SK-MEL-5 (cell line): ENCODE measurements around the gene CMAS. TPM values are rescaled to one million over a fixed set of nuclear protein-coding genes. Genes with fewer than 3 reads are reported as not detected.
"Not testable (repeated sequence)": the region's sequence is repeated elsewhere in the genome, so short reads cannot be mapped to it uniquely, and the experiment has no call there.

Source experiments
- DNase-seq: peaks from one replicate; pipeline ENCODE4 v3.0.0-alpha.2; 2016; ENCODE audit warnings: low read depth, low spot score
- in situ Hi-C: cut with HindIII; loops from 2 replicates; pipeline ENCODE4 v1.10.0; 2016; ENCODE audit warnings: low sequenced_read_pairs, high pct_unique_total_duplicates, low pct_unique_long_range_greater_than_20kb
- total RNA-seq: library from RNA; depleted of rRNA; stranded (reverse); fragments of >200 nt; shearing (Covaris generic); gene quantifications from 2 replicates; pipeline ENCODE4 v1.2.3, GENCODE V29; 2014; rRNA removed

CMAS gene
- total RNA-seq, 1 experiment from 2014 or later = 33.4 TPM

DNA sequence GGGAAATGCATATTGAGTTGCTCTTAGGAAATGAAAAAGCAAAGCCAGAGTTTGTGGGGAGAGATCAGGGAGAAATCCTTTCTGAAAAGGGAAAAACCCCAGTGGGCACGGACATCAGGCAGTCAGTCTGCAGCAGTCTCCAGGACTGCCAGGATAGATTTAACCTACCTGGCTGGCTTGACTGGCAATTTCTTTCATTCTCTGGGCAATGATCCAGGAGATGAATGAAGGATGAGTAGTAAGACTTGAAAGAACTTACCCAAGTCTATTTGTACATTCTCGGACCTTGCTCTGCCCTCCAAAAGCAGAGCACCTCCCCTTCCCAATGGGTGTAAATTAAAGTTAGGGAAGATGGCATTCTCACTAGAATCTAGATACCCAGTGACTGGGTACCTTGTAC lies 42.9 kb downstream of the CMAS start:
- in situ Hi-C loops = no loop called here
- no peak for DNase-seq

DNA sequence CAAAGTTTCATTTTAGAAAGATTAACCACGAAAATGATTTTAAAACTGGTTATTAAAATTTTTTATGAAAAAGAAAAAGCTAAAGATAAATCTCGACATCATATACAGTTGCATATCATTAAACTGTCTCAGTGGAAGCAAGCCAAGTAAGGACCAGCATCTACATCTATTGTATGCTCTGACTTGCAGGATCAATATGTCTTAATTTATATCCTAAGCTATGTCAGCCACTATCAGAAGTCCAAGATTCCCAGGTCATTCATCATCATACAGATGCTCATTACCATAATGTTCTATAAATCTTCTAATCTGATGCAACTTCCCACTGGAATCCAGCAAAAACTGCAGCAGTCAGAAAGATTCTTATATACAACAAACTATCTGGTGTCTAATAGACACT lies 43.5 kb downstream of the CMAS start:
- in situ Hi-C loops = no loop called here
- no peak for DNase-seq

DNA sequence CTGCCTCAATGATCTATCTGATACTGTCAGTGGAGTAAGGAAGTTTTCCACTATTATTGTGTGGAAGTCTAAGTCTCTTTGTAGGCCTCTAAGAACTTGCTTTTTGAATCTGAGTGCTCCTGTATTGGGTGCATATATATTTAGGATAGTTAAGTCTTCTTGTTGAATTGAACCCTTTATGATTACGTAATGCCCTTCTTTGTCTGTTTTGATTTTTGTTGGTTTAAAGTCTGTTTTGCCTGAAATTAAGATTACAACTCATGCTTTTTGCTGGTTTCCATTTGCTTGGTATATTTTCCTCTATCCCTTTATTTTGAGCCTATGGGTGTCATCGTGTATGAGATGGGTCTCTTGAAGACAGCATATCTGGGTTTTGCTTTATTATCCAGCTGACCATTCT lies 53.0 kb downstream of the CMAS start:
- in situ Hi-C loops, DNase-seq: not testable (repeated sequence)

DNA sequence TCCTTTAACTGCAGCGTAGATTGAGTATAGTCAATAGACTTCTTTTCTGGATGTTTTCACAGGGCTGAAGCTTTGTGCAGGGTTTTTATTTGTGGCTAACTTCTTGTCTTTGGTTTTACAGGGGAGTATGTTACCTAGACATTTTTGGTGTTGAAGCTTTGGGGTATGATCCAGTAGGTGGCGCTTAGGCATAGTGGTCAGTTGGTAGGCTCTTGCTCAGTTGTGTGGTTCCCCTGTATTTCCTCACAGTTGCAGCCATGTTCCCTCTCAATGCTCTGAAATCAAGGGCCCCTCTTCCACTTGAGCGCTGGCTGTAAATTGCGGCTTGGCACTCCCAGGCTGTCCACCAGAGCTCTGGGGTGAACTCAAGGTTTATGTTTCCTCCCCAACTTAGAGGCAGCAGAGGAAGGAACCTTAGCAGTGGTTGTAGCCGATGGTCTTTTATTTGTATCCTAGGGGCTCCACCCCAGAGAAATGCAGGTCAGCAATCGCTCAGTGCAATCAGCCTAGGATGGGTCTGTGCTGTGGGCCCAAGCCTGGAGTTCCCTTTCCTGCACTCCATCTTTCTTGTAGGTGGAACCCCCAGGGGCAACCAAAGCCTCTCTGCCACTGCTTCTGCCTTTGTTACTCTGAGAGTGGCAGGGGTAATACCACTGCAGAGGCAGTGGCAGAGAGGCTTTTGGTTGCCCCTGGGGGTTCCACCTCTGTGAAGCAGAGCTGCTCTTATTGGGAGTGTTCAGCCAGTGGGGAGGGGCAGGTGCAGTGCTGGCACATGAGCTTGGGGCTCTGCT lies 55.1 kb downstream of the CMAS start:
- peak; percentile 92 for DNase-seq
- in situ Hi-C loops = no loop called here

DNA sequence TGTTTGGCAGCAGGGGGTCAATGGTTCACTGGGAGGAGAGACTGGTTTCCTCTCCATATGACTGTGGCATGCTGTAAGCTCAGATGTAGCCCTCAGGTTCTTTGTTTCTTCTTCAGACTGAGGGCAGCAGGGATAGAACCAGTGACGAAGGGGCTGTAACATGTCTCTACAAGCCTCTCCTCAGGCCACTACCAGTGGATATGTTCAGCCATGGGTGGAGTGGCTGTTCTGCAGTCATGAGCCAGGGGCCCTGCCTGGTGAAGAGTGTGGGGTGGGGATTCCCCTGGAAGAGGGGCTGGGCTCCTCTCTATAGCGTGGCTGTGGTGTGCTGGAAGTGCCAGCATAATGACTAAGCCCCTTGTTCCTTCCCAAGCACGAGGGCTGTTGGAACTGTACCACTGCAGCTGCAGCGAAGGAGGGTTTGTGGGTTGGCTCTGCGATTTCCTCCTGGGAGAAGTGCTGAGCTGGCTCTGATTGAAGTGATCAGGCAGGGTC lies 55.8 kb downstream of the CMAS start:
- DNase-seq = peak; percentile 95
- in situ Hi-C loops = no loop called here

DNA sequence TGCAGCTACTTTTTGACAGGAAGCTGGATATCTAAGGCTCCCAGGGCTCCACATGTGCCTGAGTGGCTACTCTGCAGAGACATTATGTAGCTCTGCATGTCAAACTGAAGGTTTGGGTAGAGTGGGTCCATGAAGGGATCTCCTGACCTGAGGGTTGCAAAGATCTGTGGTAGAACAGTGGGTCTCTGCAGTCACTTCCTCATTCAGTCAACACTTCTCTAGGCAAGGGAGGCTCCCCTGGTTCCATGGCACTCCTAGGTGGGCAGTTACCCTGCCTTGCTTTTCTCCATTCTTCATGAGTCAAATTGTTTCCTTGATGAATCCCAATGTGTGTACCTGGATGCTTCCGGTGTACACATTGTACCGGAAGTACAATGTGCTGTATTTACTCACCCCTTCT lies 57.4 kb downstream of the CMAS start:
- in situ Hi-C loops = no loop called here
- DNase-seq = no peak

DNA sequence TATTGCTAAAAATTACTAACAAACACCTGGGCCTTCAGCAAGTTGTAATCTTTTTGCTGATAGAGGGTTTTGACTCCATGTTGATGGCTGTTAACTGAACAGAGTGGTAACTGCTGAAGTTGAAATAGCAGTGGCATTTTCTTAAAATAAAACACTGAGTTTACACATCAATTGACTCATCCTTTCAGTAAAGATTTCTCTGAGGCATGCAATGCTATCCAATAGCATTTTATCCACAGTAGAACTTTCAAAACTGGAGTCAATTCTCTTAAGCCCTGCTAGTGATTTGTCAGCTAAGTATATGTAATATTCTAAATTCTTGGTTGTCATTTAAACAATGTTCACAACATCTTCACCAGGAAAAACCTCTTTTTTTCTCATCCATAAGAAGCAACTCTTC lies 59.5 kb downstream of the CMAS start:
- DNase-seq = no peak
- in situ Hi-C loops = no loop called here

DNA sequence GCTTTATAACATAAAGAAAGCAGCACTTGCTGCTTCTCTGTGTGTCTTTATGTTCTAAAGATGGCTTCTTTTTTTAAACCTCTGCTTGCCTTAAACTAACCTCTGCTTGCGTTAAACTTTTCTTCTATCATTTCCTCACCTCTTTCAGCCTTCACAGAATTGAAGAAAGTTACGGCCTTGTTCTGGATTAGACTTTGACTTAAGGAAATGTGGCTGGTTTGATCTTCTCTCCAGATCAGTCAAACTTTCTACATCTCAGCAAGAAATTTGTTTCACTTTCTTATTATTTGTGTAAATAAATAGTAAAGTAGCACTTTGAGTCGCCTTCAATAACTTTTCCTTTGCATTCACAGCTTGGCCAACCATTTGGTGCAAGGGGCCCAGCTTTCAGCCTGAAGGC lies 64.2 kb downstream of the CMAS start:
- in situ Hi-C loops = no loop called here
- DNase-seq = no peak

Other genes with a start within 250 kb of the CMAS start
- gene ABCC9, start 104.8 kb upstream of the CMAS start, total RNA-seq = not detected in 2 replicates